Peyer's patch (tissue), 4 donors: ENCODE data around the gene FOXJ1.

Source experiments
- POLR2A ChIP-seq, 2 donors: fragments of 450-650 bp; IDR thresholded peaks; one replicate each; pipeline ENCODE4 v1.5.1; 2017; ENCODE audit warnings: antibody characterized with exemption in 2 of 2, mild to moderate bottlenecking in 2 of 2, moderate library complexity in 2 of 2
- TF ChIP-seq, protein P1 (sequence below), 6 experiments: fragments of 450-650 bp in 4 of 6; fragments of 200-600 bp in 2 of 6; sonication (generic) in 1 of 6; IDR thresholded peaks; one replicate each; pipeline ENCODE4 v1.5.1; 2017 to 2019; ENCODE audit warnings: antibody characterized with exemption in 6 of 6, mild to moderate bottlenecking in 3 of 6, moderate library complexity in 1 of 6

DNA sequence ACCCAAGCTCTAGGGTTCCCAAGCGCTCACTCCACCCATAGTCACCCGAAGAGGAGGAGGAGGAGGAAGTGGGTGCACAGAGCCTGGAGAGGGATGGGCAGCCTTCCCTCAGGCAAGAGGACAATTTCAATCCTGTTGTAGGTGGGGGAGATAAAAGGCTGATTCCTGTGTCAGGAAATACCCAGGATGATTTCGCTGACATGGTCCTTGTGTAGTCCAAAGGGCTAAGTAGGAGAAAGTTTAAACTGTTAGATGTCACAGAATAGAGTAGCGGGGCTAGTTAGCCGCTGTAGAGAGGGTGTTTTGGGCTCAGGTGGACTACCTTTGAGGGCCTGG lies 36.2 kb downstream of the FOXJ1 start:
- TF ChIP-seq POLR2A (IDR thresholded peaks at IDR 0.05) = no peak
- TF ChIP-seq, protein P1, sequence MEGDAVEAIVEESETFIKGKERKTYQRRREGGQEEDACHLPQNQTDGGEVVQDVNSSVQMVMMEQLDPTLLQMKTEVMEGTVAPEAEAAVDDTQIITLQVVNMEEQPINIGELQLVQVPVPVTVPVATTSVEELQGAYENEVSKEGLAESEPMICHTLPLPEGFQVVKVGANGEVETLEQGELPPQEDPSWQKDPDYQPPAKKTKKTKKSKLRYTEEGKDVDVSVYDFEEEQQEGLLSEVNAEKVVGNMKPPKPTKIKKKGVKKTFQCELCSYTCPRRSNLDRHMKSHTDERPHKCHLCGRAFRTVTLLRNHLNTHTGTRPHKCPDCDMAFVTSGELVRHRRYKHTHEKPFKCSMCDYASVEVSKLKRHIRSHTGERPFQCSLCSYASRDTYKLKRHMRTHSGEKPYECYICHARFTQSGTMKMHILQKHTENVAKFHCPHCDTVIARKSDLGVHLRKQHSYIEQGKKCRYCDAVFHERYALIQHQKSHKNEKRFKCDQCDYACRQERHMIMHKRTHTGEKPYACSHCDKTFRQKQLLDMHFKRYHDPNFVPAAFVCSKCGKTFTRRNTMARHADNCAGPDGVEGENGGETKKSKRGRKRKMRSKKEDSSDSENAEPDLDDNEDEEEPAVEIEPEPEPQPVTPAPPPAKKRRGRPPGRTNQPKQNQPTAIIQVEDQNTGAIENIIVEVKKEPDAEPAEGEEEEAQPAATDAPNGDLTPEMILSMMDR (IDR thresholded peaks at IDR 0.05) = no peak
